ENCODE results near the gene SLC16A14.

Gene SLC16A14

DNA sequence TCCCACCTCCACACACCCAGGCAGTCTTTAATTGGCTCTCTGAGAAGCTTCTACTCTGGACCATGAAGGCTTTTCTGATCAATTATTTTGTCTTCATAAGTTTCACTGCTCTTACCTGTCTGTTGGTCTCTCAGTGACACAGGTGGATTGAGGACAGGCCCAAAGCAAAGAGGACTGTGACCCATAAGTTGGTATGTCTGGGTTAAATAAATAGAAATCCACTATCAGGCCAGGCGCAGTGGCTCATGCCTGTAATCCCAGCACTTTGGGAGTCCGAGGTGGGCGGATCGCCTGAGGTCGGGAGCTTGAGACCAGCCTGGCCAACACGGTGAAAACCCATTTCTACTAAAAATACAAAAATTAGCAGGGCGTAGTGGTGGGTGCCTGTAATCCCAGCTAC lies 2.7 kb upstream of the SLC16A14 start:
- Histone ChIP-seq H3K27ac (ENCODE audit: insufficient read depth, low read length, poor library complexity, severe bottlenecking) (no peak overlapping the region), H3K9me3 (ENCODE audit: control insufficient read depth, low read length) (no peaks in the 10 kb centered on the region), H3K27me3 (replicated peaks; ENCODE audit: control insufficient read depth, insufficient read depth, low read length, poor library complexity, severe bottlenecking) (no peaks in the 10 kb centered on the region), H3K36me3 (ENCODE audit: control insufficient read depth, insufficient read depth, low read length) (no peaks in the 10 kb centered on the region), H3K4me1 (ENCODE audit: control insufficient read depth, insufficient read depth, low read length, poor library complexity, severe bottlenecking) (no peaks in the 10 kb centered on the region), H3K4me3 (ENCODE audit: insufficient read depth, low read depth, low read length, poor library complexity, severe bottlenecking) (no peak overlapping the region)
- DNase-seq = no peak

DNA sequence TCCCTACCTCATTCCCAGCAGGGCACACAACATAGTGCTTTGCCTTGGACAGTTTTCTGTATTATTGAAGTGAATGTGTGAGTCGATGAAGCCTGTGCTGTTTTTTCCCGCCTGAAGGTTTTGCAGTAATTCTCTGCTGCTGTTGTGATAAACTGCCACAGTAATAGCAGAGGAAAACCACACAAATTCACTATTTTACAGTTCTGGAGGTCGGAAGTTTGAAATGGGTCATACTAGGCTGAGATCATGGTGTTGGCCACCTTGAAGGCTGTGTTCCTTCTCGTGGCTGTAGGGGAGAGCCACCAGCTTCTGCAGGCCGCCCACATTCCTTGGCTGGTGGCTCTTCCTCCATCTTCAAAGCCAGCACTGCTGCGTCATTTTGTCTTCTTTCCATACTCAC lies 678 bp upstream of the SLC16A14 start:
- H3K4me3 ChIP-seq (ENCODE audit: insufficient read depth, low read depth, low read length, poor library complexity, severe bottlenecking) = no peak overlapping the region
- H3K27me3 ChIP-seq (replicated peaks; ENCODE audit: control insufficient read depth, insufficient read depth, low read length, poor library complexity, severe bottlenecking) = no peaks in the 10 kb centered on the region
- no peak overlapping the region for H3K27ac ChIP-seq (ENCODE audit: insufficient read depth, low read length, poor library complexity, severe bottlenecking)
- H3K36me3 ChIP-seq (ENCODE audit: control insufficient read depth, insufficient read depth, low read length) = no peaks in the 10 kb centered on the region
- H3K4me1 ChIP-seq (ENCODE audit: control insufficient read depth, insufficient read depth, low read length, poor library complexity, severe bottlenecking) = no peaks in the 10 kb centered on the region
- no peak for DNase-seq
- H3K9me3 ChIP-seq (ENCODE audit: control insufficient read depth, low read length) = no peaks in the 10 kb centered on the region

DNA sequence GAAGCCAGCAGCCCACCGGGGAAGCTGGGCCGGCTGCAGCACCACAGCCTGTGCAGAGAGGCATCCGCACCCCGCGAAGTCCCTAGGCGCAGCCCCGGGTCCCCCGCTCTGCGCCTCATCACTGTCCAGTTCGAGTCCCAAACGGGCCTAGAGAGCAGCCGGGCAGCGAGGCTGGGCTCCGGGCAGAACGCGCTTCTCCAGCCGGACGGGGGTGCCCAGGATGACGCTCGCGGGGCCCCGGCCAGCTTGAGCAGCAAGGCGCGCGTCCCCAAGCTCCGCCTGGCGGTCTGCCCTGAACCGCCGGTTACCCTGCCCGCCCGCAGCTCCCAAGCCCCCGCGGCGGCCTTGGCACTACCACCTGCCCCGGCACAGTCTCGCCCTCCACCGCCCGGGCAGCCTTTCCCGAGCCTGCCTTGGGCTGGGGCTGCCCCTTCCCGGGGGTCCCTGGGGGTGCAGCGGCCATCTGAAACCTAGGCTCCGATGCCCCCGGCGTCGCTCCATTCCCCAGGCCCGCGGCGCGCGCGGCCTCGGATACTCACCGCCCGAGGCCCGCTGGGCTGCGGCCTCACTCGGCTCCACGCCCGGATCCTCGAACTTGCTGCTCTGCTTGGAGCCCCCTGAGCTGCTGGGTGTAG lies 591 bp downstream of the SLC16A14 start:
- no peak overlapping the region for H3K27ac ChIP-seq (ENCODE audit: insufficient read depth, low read length, poor library complexity, severe bottlenecking)
- H3K36me3 ChIP-seq (ENCODE audit: control insufficient read depth, insufficient read depth, low read length) = no peaks in the 10 kb centered on the region
- peak overlapping the region; percentile 79 for H3K4me3 ChIP-seq (ENCODE audit: insufficient read depth, low read depth, low read length, poor library complexity, severe bottlenecking)
- H3K27me3 ChIP-seq (replicated peaks; ENCODE audit: control insufficient read depth, insufficient read depth, low read length, poor library complexity, severe bottlenecking) = no peaks in the 10 kb centered on the region
- DNase-seq = no peak
- H3K4me1 ChIP-seq (ENCODE audit: control insufficient read depth, insufficient read depth, low read length, poor library complexity, severe bottlenecking) = no peaks in the 10 kb centered on the region
- H3K9me3 ChIP-seq (ENCODE audit: control insufficient read depth, low read length) = no peaks in the 10 kb centered on the region

- Histone ChIP-seq H3K36me3 (ENCODE audit: control insufficient read depth, insufficient read depth, low read length) (no peaks in the 10 kb centered on the region), H3K4me1 (ENCODE audit: control insufficient read depth, insufficient read depth, low read length, poor library complexity, severe bottlenecking) (no peaks in the 10 kb centered on the region), H3K9me3 (ENCODE audit: control insufficient read depth, low read length) (no peaks in the 10 kb centered on the region), H3K4me3 (ENCODE audit: insufficient read depth, low read depth, low read length, poor library complexity, severe bottlenecking) (no peak overlapping the region), H3K27ac (ENCODE audit: insufficient read depth, low read length, poor library complexity, severe bottlenecking) (no peak overlapping the region), H3K27me3 (replicated peaks; ENCODE audit: control insufficient read depth, insufficient read depth, low read length, poor library complexity, severe bottlenecking) (no peaks in the 10 kb centered on the region)
- no peak for DNase-seq
Measured at GRCh38 chr2:230060672-230061293, 7.9 kb downstream of the SLC16A14 start.

- no peak for DNase-seq
- Histone ChIP-seq H3K4me1 (ENCODE audit: control insufficient read depth, insufficient read depth, low read length, poor library complexity, severe bottlenecking) (no peaks in the 10 kb centered on the region), H3K4me3 (ENCODE audit: insufficient read depth, low read depth, low read length, poor library complexity, severe bottlenecking) (no peak overlapping the region), H3K27ac (ENCODE audit: insufficient read depth, low read length, poor library complexity, severe bottlenecking) (no peak overlapping the region), H3K9me3 (ENCODE audit: control insufficient read depth, low read length) (no peaks in the 10 kb centered on the region), H3K27me3 (replicated peaks; ENCODE audit: control insufficient read depth, insufficient read depth, low read length, poor library complexity, severe bottlenecking) (no peaks in the 10 kb centered on the region), H3K36me3 (ENCODE audit: control insufficient read depth, insufficient read depth, low read length) (no peaks in the 10 kb centered on the region)
Measured at GRCh38 chr2:230053753-230054478, 14.8 kb downstream of the SLC16A14 start.

- no peak overlapping the region for H3K4me3 ChIP-seq (ENCODE audit: insufficient read depth, low read depth, low read length, poor library complexity, severe bottlenecking)
- H3K9me3 ChIP-seq (ENCODE audit: control insufficient read depth, low read length) = no peaks in the 10 kb centered on the region
- no peaks in the 10 kb centered on the region for H3K36me3 ChIP-seq (ENCODE audit: control insufficient read depth, insufficient read depth, low read length)
- H3K27me3 ChIP-seq (replicated peaks; ENCODE audit: control insufficient read depth, insufficient read depth, low read length, poor library complexity, severe bottlenecking) = no peaks in the 10 kb centered on the region
- no peak for DNase-seq
- H3K4me1 ChIP-seq (ENCODE audit: control insufficient read depth, insufficient read depth, low read length, poor library complexity, severe bottlenecking) = no peaks in the 10 kb centered on the region
- no peak overlapping the region for H3K27ac ChIP-seq (ENCODE audit: insufficient read depth, low read length, poor library complexity, severe bottlenecking)
Measured at GRCh38 chr2:230052299-230052698, 16.4 kb downstream of the SLC16A14 start.

DNA sequence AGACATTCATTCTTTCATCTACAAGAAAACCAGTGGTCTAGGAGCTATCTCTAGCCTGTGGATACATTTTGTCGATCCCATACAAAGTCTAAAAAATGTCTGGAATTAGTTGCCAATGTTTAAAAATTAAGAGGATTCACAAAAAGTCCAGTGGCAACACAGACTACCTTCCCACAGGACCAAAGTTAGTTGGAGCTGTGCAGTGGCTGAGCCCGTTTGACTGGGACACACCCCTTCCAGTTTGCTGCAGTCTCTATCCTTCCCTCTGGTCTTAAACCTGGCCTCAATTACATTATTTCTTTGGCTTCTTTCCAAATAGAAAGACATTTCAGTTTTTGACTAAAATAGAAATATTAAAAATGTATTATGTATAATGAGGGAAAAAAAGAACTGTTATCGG lies 18.6 kb downstream of the SLC16A14 start:
- Histone ChIP-seq H3K4me1 (ENCODE audit: control insufficient read depth, insufficient read depth, low read length, poor library complexity, severe bottlenecking) (no peaks in the 10 kb centered on the region), H3K4me3 (ENCODE audit: insufficient read depth, low read depth, low read length, poor library complexity, severe bottlenecking) (no peak overlapping the region), H3K36me3 (ENCODE audit: control insufficient read depth, insufficient read depth, low read length) (no peaks in the 10 kb centered on the region), H3K27ac (ENCODE audit: insufficient read depth, low read length, poor library complexity, severe bottlenecking) (no peak overlapping the region), H3K9me3 (ENCODE audit: control insufficient read depth, low read length) (no peaks in the 10 kb centered on the region), H3K27me3 (replicated peaks; ENCODE audit: control insufficient read depth, insufficient read depth, low read length, poor library complexity, severe bottlenecking) (no peaks in the 10 kb centered on the region)
- DNase-seq = no peak

GRCh38 chr2:230048010-230048671 lies 20.6 kb downstream of the SLC16A14 start:
- H3K9me3 ChIP-seq (ENCODE audit: control insufficient read depth, low read length) = no peaks in the 10 kb centered on the region
- no peaks in the 10 kb centered on the region for H3K36me3 ChIP-seq (ENCODE audit: control insufficient read depth, insufficient read depth, low read length)
- no peaks in the 10 kb centered on the region for H3K27me3 ChIP-seq (replicated peaks; ENCODE audit: control insufficient read depth, insufficient read depth, low read length, poor library complexity, severe bottlenecking)
- DNase-seq = no peak
- no peak overlapping the region for H3K4me3 ChIP-seq (ENCODE audit: insufficient read depth, low read depth, low read length, poor library complexity, severe bottlenecking)
- no peaks in the 10 kb centered on the region for H3K4me1 ChIP-seq (ENCODE audit: control insufficient read depth, insufficient read depth, low read length, poor library complexity, severe bottlenecking)
- no peak overlapping the region for H3K27ac ChIP-seq (ENCODE audit: insufficient read depth, low read length, poor library complexity, severe bottlenecking)

- Histone ChIP-seq H3K36me3 (ENCODE audit: control insufficient read depth, insufficient read depth, low read length) (no peaks in the 10 kb centered on the region), H3K27me3 (replicated peaks; ENCODE audit: control insufficient read depth, insufficient read depth, low read length, poor library complexity, severe bottlenecking) (no peaks in the 10 kb centered on the region), H3K4me3 (ENCODE audit: insufficient read depth, low read depth, low read length, poor library complexity, severe bottlenecking) (no peak overlapping the region), H3K9me3 (ENCODE audit: control insufficient read depth, low read length) (no peaks in the 10 kb centered on the region), H3K27ac (ENCODE audit: insufficient read depth, low read length, poor library complexity, severe bottlenecking) (no peak overlapping the region), H3K4me1 (ENCODE audit: control insufficient read depth, insufficient read depth, low read length, poor library complexity, severe bottlenecking) (no peaks in the 10 kb centered on the region)
- no peak for DNase-seq
Measured at GRCh38 chr2:230046491-230046890, 22.2 kb downstream of the SLC16A14 start.

- Histone ChIP-seq H3K4me3 (ENCODE audit: insufficient read depth, low read depth, low read length, poor library complexity, severe bottlenecking) (no peak overlapping the region), H3K27ac (ENCODE audit: insufficient read depth, low read length, poor library complexity, severe bottlenecking) (no peak overlapping the region), H3K9me3 (ENCODE audit: control insufficient read depth, low read length) (no peaks in the 10 kb centered on the region), H3K4me1 (ENCODE audit: control insufficient read depth, insufficient read depth, low read length, poor library complexity, severe bottlenecking) (no peaks in the 10 kb centered on the region), H3K27me3 (replicated peaks; ENCODE audit: control insufficient read depth, insufficient read depth, low read length, poor library complexity, severe bottlenecking) (no peaks in the 10 kb centered on the region), H3K36me3 (ENCODE audit: control insufficient read depth, insufficient read depth, low read length) (no peaks in the 10 kb centered on the region)
- no peak for DNase-seq
Measured at GRCh38 chr2:230043461-230043860, 25.3 kb downstream of the SLC16A14 start.
